K562 (cell line): Measurements from ENCODE around the gene ALPK1. TPM values are rescaled to one million over a fixed set of nuclear protein-coding genes. Genes with fewer than 3 reads are reported as not detected.

ENCODE experiments used
- ATAC-seq: fragments of 200-7000 bp; cut with Tn5 transposase; 3 replicates; pipeline ENCODE4 v1.9.1; 2020; ENCODE audit warnings: moderate library complexity
- BruUV-seq: library from RNA; stranded (reverse); fragments of 400-500 nt; replicated peaks from 2 replicates; lab custom pipeline; 2021; lab: Mats Ljungman, UMichigan
- CTCF ChIA-PET: fragments of 300-600 bp; formaldehyde crosslinking; extraction: SDS; loops from one replicate; lab custom pipeline; 2021; ENCODE audit warnings: low intra/inter-chr PET ratio; lab: Yijun Ruan, JAX
- POLR2A ChIA-PET: fragments of 300-600, 350-650 bp; sonication (Branson Sonifier 250); formaldehyde crosslinking; extraction: SDS; loops from one replicate; lab custom pipeline; 2021; ENCODE audit warnings: antibody characterized with exemption, inconsistent platforms; lab: Yijun Ruan, JAX
- DNase-seq, 4 experiments: peaks; one replicate each; pipeline versions ENCODE4 v3.0.0 to v3.0.0-alpha.2; 2011 to 2018; ENCODE audit warnings: low spot score in 3 of 4, mixed read lengths in 3 of 4; ENCODE audit errors: extremely low read depth in 1 of 4
- FAIRE-seq: peaks from 2 replicates; lab custom pipeline; 2011; peaks lifted over from hg19 to GRCh38; lab: Jason Lieb, UNC
- H2AFZ ChIP-seq: 2 replicates; pipeline ENCODE4 v1.6.0; 2011; ENCODE audit warnings: low read depth, low read length, control low read depth, inconsistent platforms
- H3K27ac ChIP-seq: fragments of 200-600 bp; 3 replicates; pipeline ENCODE4 v1.8.0; 2011; ENCODE audit warnings: low read depth, mild to moderate bottlenecking, control low read depth, inconsistent platforms, low read length, moderate library complexity, mixed read lengths; ENCODE audit errors: extremely low read depth
- H3K27me3 ChIP-seq, 2 experiments: fragments of 300-600 bp in 1 of 2; 2 replicates in 1 of 2; 3 replicates in 1 of 2; pipeline versions ENCODE4 v1.6.0 to v1.8.0; 2011; ENCODE audit warnings: inconsistent platforms in 2 of 2, low read length in 2 of 2, mild to moderate bottlenecking in 1 of 2, mixed read lengths in 1 of 2, moderate library complexity in 1 of 2; ENCODE audit not compliant: control insufficient read depth in 2 of 2, insufficient read depth in 2 of 2
- H3K36me3 ChIP-seq: fragments of 300-600 bp; 3 replicates; pipeline ENCODE4 v1.8.0; 2011; ENCODE audit warnings: mild to moderate bottlenecking, low read length, inconsistent platforms; ENCODE audit not compliant: control insufficient read depth, insufficient read depth
- H3K4me1 ChIP-seq, 2 experiments: fragments of 200-600 bp in 1 of 2; replicated peaks in 1 of 2; 2 replicates in 1 of 2; 3 replicates in 1 of 2; pipeline versions ENCODE4 v1.5.1 to v1.8.0; 2011; ENCODE audit warnings: inconsistent platforms in 2 of 2, low read length in 2 of 2, mild to moderate bottlenecking in 1 of 2, mixed read lengths in 1 of 2, moderate library complexity in 1 of 2; ENCODE audit not compliant: control insufficient read depth in 2 of 2, insufficient read depth in 2 of 2
- H3K4me2 ChIP-seq: 2 replicates; pipeline ENCODE4 v1.6.1; 2011; ENCODE audit warnings: low read length, control low read depth, inconsistent platforms, mixed read lengths; ENCODE audit not compliant: insufficient read depth
- H3K4me3 ChIP-seq: fragments of 200-600 bp; sonication (generic), shearing (Covaris generic); 2 replicates; pipeline ENCODE4 v1.5.1; 2016; ENCODE audit warnings: control low read depth, inconsistent platforms
- H3K79me2 ChIP-seq: fragments of 200-600 bp; 3 replicates; pipeline ENCODE4 v1.8.0; 2011; ENCODE audit warnings: low read length, inconsistent platforms; ENCODE audit not compliant: control insufficient read depth, insufficient read depth
- H3K9ac ChIP-seq, 2 experiments: 2 replicates each; pipeline versions ENCODE4 v1.6.0 to v1.6.1; 2011; ENCODE audit warnings: low read depth in 2 of 2, low read length in 2 of 2, control low read depth in 1 of 2, inconsistent platforms in 1 of 2, mild to moderate bottlenecking in 1 of 2, mixed read lengths in 1 of 2; ENCODE audit not compliant: insufficient read depth in 1 of 2
- H3K9me1 ChIP-seq: one replicate; pipeline ENCODE4 v1.6.0; 2011; ENCODE audit warnings: inconsistent platforms, mild to moderate bottlenecking, low read length, moderate library complexity; ENCODE audit not compliant: control insufficient read depth, insufficient read depth
- H3K9me3 ChIP-seq: replicated peaks from 2 replicates; pipeline ENCODE4 v1.5.1; 2011; ENCODE audit warnings: low read depth, low read length, inconsistent platforms; ENCODE audit not compliant: control insufficient read depth, insufficient read depth
- H4K20me1 ChIP-seq: replicated peaks from 2 replicates; pipeline ENCODE4 v1.6.1; 2011; ENCODE audit warnings: low read length, inconsistent platforms, mixed read lengths; ENCODE audit not compliant: control insufficient read depth, insufficient read depth
- DIDO1 ChIP-seq: fragments of 450-650 bp; IDR thresholded peaks from 2 replicates; pipeline ENCODE4 v1.6.1; 2016; ENCODE audit warnings: low read depth, missing biosample characterization, missing genetic modification characterization
- NELFE ChIP-seq: IDR thresholded peaks from 2 replicates; pipeline ENCODE4 v1.6.1; 2011; ENCODE audit warnings: mild to moderate bottlenecking; ENCODE audit not compliant: insufficient read depth, insufficient read length
- NFYB ChIP-seq: IDR thresholded peaks from 2 replicates; pipeline ENCODE4 v1.6.1; 2011; ENCODE audit warnings: mild to moderate bottlenecking, moderate library complexity; ENCODE audit not compliant: insufficient read length; ENCODE audit errors: extremely low read depth
- NR2C1 ChIP-seq, 2 experiments: fragments of 450-650 bp; IDR thresholded peaks; 2 replicates each; pipeline ENCODE4 v1.6.1; 2017; ENCODE audit warnings: mild to moderate bottlenecking in 2 of 2, antibody characterized with exemption in 1 of 2, inconsistent platforms in 1 of 2, missing compliant biosample characterization in 1 of 2, missing genetic modification characterization in 1 of 2
- PPARD ChIP-seq: fragments of 250-450 bp; sonication (Bioruptor Pico); IDR thresholded peaks from 2 replicates; pipeline ENCODE4 v1.8.0; 2022; ENCODE audit warnings: inconsistent platforms, mild to moderate bottlenecking, moderate library complexity
- PRMT5 ChIP-seq: sonication (generic); formaldehyde crosslinking; IDR thresholded peaks from 2 replicates; pipeline ENCODE4 v1.5.0; 2020; ENCODE audit warnings: missing genetic modification reagents
- RFX5 ChIP-seq: IDR thresholded peaks from 2 replicates; pipeline ENCODE4 v1.6.1; 2011; ENCODE audit warnings: low read depth, mild to moderate bottlenecking, improper control_type of control experiment, low read length
- TAF9B ChIP-seq: fragments of 450-650 bp; IDR thresholded peaks from 2 replicates; pipeline ENCODE4 v1.6.1; 2018; ENCODE audit warnings: mild to moderate bottlenecking; ENCODE audit not compliant: partially characterized antibody
- TBL1XR1 ChIP-seq, 2 experiments: IDR thresholded peaks; 2 replicates each; pipeline ENCODE4 v1.6.1; 2012; ENCODE audit warnings: improper control_type of control experiment in 2 of 2, low read length in 2 of 2, mild to moderate bottlenecking in 1 of 2
- TEAD1 ChIP-seq, 2 experiments: fragments of 450-650 bp in 1 of 2; sonication (generic) in 1 of 2; formaldehyde crosslinking; IDR thresholded peaks; 2 replicates each; pipeline versions ENCODE4 v1.4.0 to v1.8.0; 2020 to 2022; ENCODE audit warnings: mild to moderate bottlenecking in 2 of 2, missing genetic modification reagents in 1 of 2
- ZBTB17 ChIP-seq: fragments of 450-650 bp; formaldehyde crosslinking; IDR thresholded peaks from 2 replicates; pipeline ENCODE4 v1.4.0; 2020; ENCODE audit warnings: mild to moderate bottlenecking
- ZBTB34 ChIP-seq: fragments of 250-450 bp; sonication (Bioruptor Pico); IDR thresholded peaks from 2 replicates; pipeline ENCODE4 v1.8.0; 2021; ENCODE audit warnings: mild to moderate bottlenecking, moderate library complexity
- ZNF12 ChIP-seq: sonication (generic); formaldehyde crosslinking; IDR thresholded peaks from 2 replicates; pipeline ENCODE4 v1.4.0; 2020; ENCODE audit warnings: mild to moderate bottlenecking, missing genetic modification reagents
- ZNF274 ChIP-seq: IDR thresholded peaks from 2 replicates; pipeline ENCODE4 v1.6.1; 2011; ENCODE audit warnings: low read depth, mild to moderate bottlenecking, low read length, moderate library complexity, borderline replicate concordance
- ZNF282 ChIP-seq: sonication (generic); formaldehyde crosslinking; IDR thresholded peaks from 2 replicates; pipeline ENCODE4 v1.8.1; 2023; ENCODE audit warnings: missing genetic modification reagents
- ZNF511 ChIP-seq: sonication (generic); formaldehyde crosslinking; IDR thresholded peaks from 2 replicates; pipeline ENCODE4 v1.8.0; 2022; ENCODE audit warnings: mild to moderate bottlenecking, missing genetic modification reagents
- ZNF75A ChIP-seq: fragments of 450-650 bp; formaldehyde crosslinking; IDR thresholded peaks from 2 replicates; pipeline ENCODE4 v1.4.0; 2020; ENCODE audit warnings: mild to moderate bottlenecking
- in situ Hi-C: fragments of 300-500 bp; cut with MboI; formaldehyde crosslinking; loops from 4 replicates; pipeline ENCODE4 v1.15.0; 2018; ENCODE audit warnings: inconsistent platforms, mixed read lengths
- intact Hi-C: fragments of 100-400 bp; cut with micrococcal nuclease; formaldehyde crosslinking; loops from 2 replicates; pipeline ENCODE4 v1.14.2; 2022
- polyA plus RNA-seq, 8 experiments: library from polyadenylated mRNA; depleted of rRNA in 4 of 8; stranded (reverse) in 5 of 8; unstranded in 3 of 8; fragments of >200 nt; fragmentation: Nextera tagmentation in 2 of 8; fragmentation: Illumina TruSeq in 1 of 8; extraction: Ambion mirVana in 2 of 8; extraction: Trizol in 1 of 8; gene quantifications; 2 replicates each; pipeline versions ENCODE4 v1.2.1 to v1.2.3, GENCODE V29; 2011 to 2014; ENCODE audit warnings: inconsistent platforms in 1 of 8, missing spikeins in 1 of 8
- total RNA-seq, 7 experiments: library from RNA; depleted of rRNA in 6 of 7; stranded (reverse); fragments of >200 nt in 6 of 7; fragmentation: Illumina TruSeq in 2 of 7; extraction: Trizol in 2 of 7; gene quantifications; 2 replicates each; pipeline versions ENCODE4 v1.2.1 to v1.2.3, GENCODE V29; 2011 to 2021; ENCODE audit warnings: low replicate concordance in 1 of 7
- TF ChIP-seq, protein P1 (sequence below): fragments of 150-350 bp; IDR thresholded peaks from 2 replicates; pipeline ENCODE4 v1.6.1; 2014; ENCODE audit warnings: low read depth, mild to moderate bottlenecking, low read length, borderline replicate concordance

ALPK1 gene
- total and polyA plus RNA-seq, 9 of the 15 experiments (the other 6 are each of a cell fraction or from before 2014, with no cell fraction given): 2.3 to 6.9 (median 4.6) TPM

GRCh38 chr4:112352736-112353135 is 55.6 kb downstream of the ALPK1 start:
- Histone ChIP-seq H3K27me3 (peaks cover 7 to 32% of the 10 kb centered on the region in 2 experiments; a peak in 4 of 5 replicates), H3K4me2 (no peak overlapping the region), H2AFZ (no peak overlapping the region), H3K4me1 (peaks cover 0 to 2% of the 10 kb centered on the region in 2 experiments; a peak in 2 of 5 replicates), H3K4me3 (no peak overlapping the region), H3K36me3 (no peaks in the 10 kb centered on the region), H3K9me1 (no peaks in the 10 kb centered on the region), H3K27ac (no peak overlapping the region), H3K9ac (no peak overlapping the region), H3K79me2 (no peaks in the 10 kb centered on the region), H3K9me3 (no peaks in the 10 kb centered on the region), H4K20me1 (no peaks in the 10 kb centered on the region)
- intact Hi-C loops (no loop called here), in situ Hi-C loops (no loop called here)
- POLR2A ChIA-PET: interaction anchor here (0.6 kb wide), 1 partner anchor 447 kb away, joined by 3 read pairs; no protein-coding TSS in a partner anchor
- FAIRE-seq (no peak), ATAC-seq (no peak), DNase-seq (no peak)
- no TSS peak for BruUV-seq
- CTCF ChIA-PET: no interaction called here
- TF ChIP-seq, protein P1, sequence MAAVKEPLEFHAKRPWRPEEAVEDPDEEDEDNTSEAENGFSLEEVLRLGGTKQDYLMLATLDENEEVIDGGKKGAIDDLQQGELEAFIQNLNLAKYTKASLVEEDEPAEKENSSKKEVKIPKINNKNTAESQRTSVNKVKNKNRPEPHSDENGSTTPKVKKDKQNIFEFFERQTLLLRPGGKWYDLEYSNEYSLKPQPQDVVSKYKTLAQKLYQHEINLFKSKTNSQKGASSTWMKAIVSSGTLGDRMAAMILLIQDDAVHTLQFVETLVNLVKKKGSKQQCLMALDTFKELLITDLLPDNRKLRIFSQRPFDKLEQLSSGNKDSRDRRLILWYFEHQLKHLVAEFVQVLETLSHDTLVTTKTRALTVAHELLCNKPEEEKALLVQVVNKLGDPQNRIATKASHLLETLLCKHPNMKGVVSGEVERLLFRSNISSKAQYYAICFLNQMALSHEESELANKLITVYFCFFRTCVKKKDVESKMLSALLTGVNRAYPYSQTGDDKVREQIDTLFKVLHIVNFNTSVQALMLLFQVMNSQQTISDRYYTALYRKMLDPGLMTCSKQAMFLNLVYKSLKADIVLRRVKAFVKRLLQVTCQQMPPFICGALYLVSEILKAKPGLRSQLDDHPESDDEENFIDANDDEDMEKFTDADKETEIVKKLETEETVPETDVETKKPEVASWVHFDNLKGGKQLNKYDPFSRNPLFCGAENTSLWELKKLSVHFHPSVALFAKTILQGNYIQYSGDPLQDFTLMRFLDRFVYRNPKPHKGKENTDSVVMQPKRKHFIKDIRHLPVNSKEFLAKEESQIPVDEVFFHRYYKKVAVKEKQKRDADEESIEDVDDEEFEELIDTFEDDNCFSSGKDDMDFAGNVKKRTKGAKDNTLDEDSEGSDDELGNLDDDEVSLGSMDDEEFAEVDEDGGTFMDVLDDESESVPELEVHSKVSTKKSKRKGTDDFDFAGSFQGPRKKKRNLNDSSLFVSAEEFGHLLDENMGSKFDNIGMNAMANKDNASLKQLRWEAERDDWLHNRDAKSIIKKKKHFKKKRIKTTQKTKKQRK: no peak
- TF ChIP-seq TBL1XR1 (IDR thresholded peaks at IDR 0.05; ENCODE audit: low read length in 2 of 2) (no peak), ZBTB17 (no peak), DIDO1 (tag) (no peak), ZNF511 (CRISPR knock-in tag) (no peak), ZNF12 (CRISPR knock-in tag) (no peak), ZNF282 (CRISPR knock-in tag) (no peak), NFYB (no peak), ZNF274 (no peak), TEAD1 (CRISPR knock-in tag; IDR thresholded peaks at IDR 0.05) (no peak), NR2C1 (IDR thresholded peaks at IDR 0.05) (no peak), NR2C1 (tag; IDR thresholded peaks at IDR 0.05) (no peak), NELFE (no peak), RFX5 (no peak), PPARD (CRISPR knock-in tag) (no peak), TAF9B (no peak), PRMT5 (CRISPR knock-in tag) (no peak), ZBTB34 (no peak), ZNF75A (no peak)
